Heart left ventricle (tissue), 16 donors: ENCODE measurements around the gene CHRDL2. TPM values are rescaled to one million over a fixed set of nuclear protein-coding genes. Genes with fewer than 3 reads are reported as not detected.

ENCODE experiments used
- ATAC-seq, 4 donors: fragments of 200-7000 bp; cut with Tn5 transposase; one replicate each; pipeline ENCODE4 v1.9.1; 2020 to 2022; ENCODE audit warnings: moderate library complexity in 4 of 4, mild to moderate bottlenecking in 3 of 4, moderate number of reproducible peaks in 1 of 4
- DNase-seq, 5 donors: peaks; one replicate each; pipeline ENCODE4 v3.0.0-alpha.2; 2020
- H3K27ac ChIP-seq, 12 donors: fragments of 200-600 bp; sonication (generic) in 4 of 12; one replicate each; pipeline versions ENCODE4 v1.5.0 to v1.8.0; 2016 to 2022; ENCODE audit warnings: mild to moderate bottlenecking in 2 of 12
- H3K27me3 ChIP-seq, 9 donors: fragments of 200-600 bp; sonication (generic) in 2 of 9; one replicate each; pipeline versions ENCODE4 v1.5.1 to v1.8.0; 2016 to 2022; ENCODE audit warnings: mild to moderate bottlenecking in 3 of 9
- H3K36me3 ChIP-seq, 9 donors: fragments of 200-600 bp; sonication (generic) in 2 of 9; one replicate each; pipeline versions ENCODE4 v1.5.0 to v1.8.0; 2018 to 2022; ENCODE audit warnings: mild to moderate bottlenecking in 2 of 9
- H3K4me1 ChIP-seq, 12 donors: fragments of 200-600 bp; sonication (generic) in 4 of 12; one replicate each; pipeline versions ENCODE4 v1.5.0 to v1.8.0; 2016 to 2022; ENCODE audit warnings: mild to moderate bottlenecking in 3 of 12
- H3K4me3 ChIP-seq, 12 donors: fragments of 200-600 bp; sonication (generic) in 4 of 12; one replicate each; pipeline versions ENCODE4 v1.5.0 to v1.8.0; 2017 to 2022; ENCODE audit warnings: mild to moderate bottlenecking in 9 of 12, moderate library complexity in 4 of 12
- H3K9me3 ChIP-seq, 12 donors: fragments of 200-600 bp; sonication (generic) in 4 of 12; one replicate each; pipeline versions ENCODE4 v1.5.0 to v1.8.0; 2016 to 2022; ENCODE audit warnings: mild to moderate bottlenecking in 1 of 12
- CTCF ChIP-seq, 12 donors: fragments of 200-600 bp; sonication (generic) in 4 of 12; IDR thresholded peaks; one replicate each; pipeline versions ENCODE4 v1.5.0 to v1.8.0; 2018 to 2022; ENCODE audit warnings: antibody characterized with exemption in 12 of 12, mild to moderate bottlenecking in 5 of 12
- POLR2A ChIP-seq, 2 donors: fragments of 450-650 bp; IDR thresholded peaks; one replicate each; pipeline ENCODE4 v1.6.1; 2017; ENCODE audit warnings: antibody characterized with exemption in 2 of 2, mild to moderate bottlenecking in 2 of 2, moderate library complexity in 2 of 2
- WGBS, 4 donors: extraction: QIAGEN DNeasy Blood & Tissue Kit in 2 of 4; methylation state at CpG; one replicate each; pipeline versions ENCODE4 v1.1.5 to v1.1.7; 2013 to 2018; 5-methylcytosine and 5-hydroxymethylcytosine counted together
- intact Hi-C, 10 donors: fragments of 100-400 bp; cut with DNase I; formaldehyde crosslinking; loops; one replicate each; pipeline versions ENCODE4 v1.11.1 to v1.14.2; 2022
- long read RNA-seq, 3 donors: library from polyadenylated mRNA; unstranded; transcript quantifications; one replicate each; pipeline ENCODE4 v2.0.0, GENCODE V29; 2020 to 2021
- polyA plus RNA-seq, 2 donors: library from polyadenylated mRNA; stranded (reverse); fragments of 200-250 nt; gene quantifications; one replicate each; pipeline ENCODE4 v1.2.3, GENCODE V29; 2013
- total RNA-seq, 9 donors: library from RNA; depleted of rRNA in 2 of 9; stranded (reverse); fragments of >200 nt in 2 of 9; fragmentation: NEBNext Ultra II Directional in 3 of 9; extraction: Animal tissue kit (Norgen Biotek cat#: 25700) in 3 of 9; gene quantifications; one replicate each; pipeline versions ENCODE4 v1.1.0 to v1.2.4, GENCODE V29; 2016 to 2023
- donor health status: ischemic (EF 13 %, LVEDD 7.1; RV severe dilation, severe dysfunction).
- donor health status: healthy with polysubstance abuse.
- donor health status: DM: no; HTN: yes; CAD: no.
- donor health status: DM: no; HTN: no; CAD: no.
- donor health status: ischemic (EF 25% LVEDD 6.9; RV normal size, moderate dysfunction).
- donor health status: ischemic (EF 25% LVEDD 5.7; RV mildly dilated, moderate dysfunction).
- donor health status: healthy.
- donor health status: DM: yes; HTN: yes; CAD: no.
- donor health status: ischemic (EF 35%, LVEDD 5.7; RV mildly dilated, moderate dysfunction).
- donor health status: nonischemic (EF 11% LVEDD 7.7; RV severe dilation, severe dysfunction).
- donor health status: DM: yes; HTN: yes; CAD: no.
- donor health status: PGD.
- donor health status: ischemic (EF 29% LVEDD 5.4; RV normal size, mild dysfunction).
- donor health status: nonischemic (EF 23%, LVEDD 6.1; RV moderate dilation, normal function).

CHRDL2 gene
- 10 to 100 TPM in 1 of 9 donors, 1 to 10 TPM in 8; 1.5 to 13.4 (median 3.4) TPM for total RNA-seq
- 1 to 10 TPM; 1.5 to 4.4 TPM for polyA plus RNA-seq
- long read RNA-seq, donor 1, partial matches to known transcripts = 1 of 5 reads
- long read RNA-seq, donor 1, other reads (novel, unspliced or antisense) = 1 of 5 reads
- long read RNA-seq, donor 2, partial matches to known transcripts = 2 of 2 reads
- long read RNA-seq, donor 2, other reads (novel, unspliced or antisense) = 0 of 2 reads
- long read RNA-seq, donor 3 = 0 reads

DNA sequence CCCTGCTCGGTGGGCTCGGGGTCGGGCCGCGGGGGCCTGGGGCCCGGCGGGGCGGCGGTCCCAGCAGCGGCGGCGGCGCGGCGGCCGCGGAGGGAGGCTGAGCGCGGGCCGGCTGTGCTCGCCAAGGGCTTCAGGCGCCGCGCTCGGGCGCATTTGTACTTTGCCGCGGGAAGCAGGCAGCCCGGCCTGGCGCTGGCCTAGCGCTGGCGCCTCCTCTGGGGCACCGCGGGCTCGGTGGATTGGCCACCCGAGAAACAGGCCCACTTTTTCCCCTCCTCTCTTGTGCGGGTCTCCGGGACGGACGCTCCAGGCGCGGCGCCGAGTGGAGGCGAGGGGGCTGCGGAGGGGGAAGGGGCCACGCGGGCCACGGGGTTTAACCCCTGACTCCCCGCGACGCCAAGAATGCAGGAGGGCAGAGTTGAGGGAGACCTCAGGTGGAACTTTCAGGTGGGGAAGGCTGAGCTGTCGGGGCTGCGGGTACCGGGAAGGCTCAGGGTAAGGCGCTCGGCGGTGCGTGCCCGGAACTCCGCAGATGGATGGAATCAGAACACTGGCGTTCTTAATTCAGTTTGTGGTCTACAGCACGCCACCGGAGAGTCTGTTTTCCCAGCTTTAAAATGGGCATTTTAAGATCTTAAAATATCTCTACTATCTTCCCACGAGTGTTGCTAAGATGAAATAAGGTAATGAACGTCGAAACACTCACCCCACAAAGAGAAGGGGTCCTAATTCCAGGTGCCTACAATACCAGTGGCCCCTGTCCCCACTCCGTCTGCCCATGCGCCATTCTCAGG, at the start of gene CHRDL2:
Gene CHRDL2, minus strand, starts transcription at position 126 of the 794 bp plus-strand sequence. CDS start 538 bp downstream, outside the sequence.
- no peaks in the 10 kb centered on the region for H3K36me3 ChIP-seq
- DNase-seq = peak in 1 of 5 donors; percentile 20
- peak within 1 kb of the TSS; percentile 13 to 51 (median 44) for H3K4me3 ChIP-seq
- WGBS, 4 donors = 11 to 23% (median 14%) methylated on average over 32 to 69 of the region's 69 CpGs
- peaks cover 4 to 53% (median 23%) of the 10 kb centered on the region in 9 donors for H3K27me3 ChIP-seq
- peaks cover 0 to 9% (median 4%) of the 10 kb centered on the region in 12 donors for H3K4me1 ChIP-seq
- intact Hi-C loops = loop anchor here in 3 of 10 donors (2.0 to 10.0 kb wide), 3 partner anchors 84 to 477 kb away; no protein-coding TSS in a partner anchor
- no peaks in the 10 kb centered on the region for H3K9me3 ChIP-seq
- H3K27ac ChIP-seq = peak within 1 kb of the TSS in 1 of 12 donors; percentile 55
- ATAC-seq = peak in 2 of 4 donors; percentile 62
- TF ChIP-seq POLR2A (IDR thresholded peaks at IDR 0.05) = no peak
- peak in 1 of 12 donors; percentile 8 for TF ChIP-seq CTCF (IDR thresholded peaks at IDR 0.05)

- DNase-seq = no peak
- Histone ChIP-seq H3K27me3 (no peaks in the 10 kb centered on the region), H3K4me1 (peaks cover 0 to 86% (median 26%) of the 10 kb centered on the region in 12 donors), H3K4me3 (no peak overlapping the region), H3K27ac (no peak overlapping the region), H3K9me3 (no peaks in the 10 kb centered on the region), H3K36me3 (no peaks in the 10 kb centered on the region)
- 82 to 90% (median 87%) methylated on average over 4 of the region's 4 CpGs for WGBS, 4 donors
- intact Hi-C loops = no loop called here
- no peak for ATAC-seq
- TF ChIP-seq POLR2A (IDR thresholded peaks at IDR 0.05) (no peak), CTCF (IDR thresholded peaks at IDR 0.05) (no peak)
Measured at GRCh38 chr11:74780248-74781005, 49.2 kb upstream of the CHRDL2 start.

- H3K9me3 ChIP-seq = no peaks in the 10 kb centered on the region
- H3K27me3 ChIP-seq = no peaks in the 10 kb centered on the region
- intact Hi-C loops = no loop called here
- no peaks in the 10 kb centered on the region for H3K36me3 ChIP-seq
- peaks cover 0 to 76% (median 15%) of the 10 kb centered on the region in 12 donors for H3K4me1 ChIP-seq
- no peak for TF ChIP-seq CTCF (IDR thresholded peaks at IDR 0.05)
- no peak for TF ChIP-seq POLR2A (IDR thresholded peaks at IDR 0.05)
- H3K27ac ChIP-seq = no peak overlapping the region
- no peak for ATAC-seq
- DNase-seq = no peak
- no peak overlapping the region for H3K4me3 ChIP-seq
- WGBS, 4 donors = 92 to 99% (median 97%) methylated on average over 6 of the region's 6 CpGs
Measured at GRCh38 chr11:74778581-74778980, 47.4 kb upstream of the CHRDL2 start.
